Thoracic aorta (tissue), 2 donors: ENCODE measurements around the gene ARHGDIG. TPM values are rescaled to one million over a fixed set of nuclear protein-coding genes. Genes with fewer than 3 reads are reported as not detected.

ENCODE experiments used
- ATAC-seq: fragments of 150-250 bp; one replicate; pipeline ENCODE4 v1.8.0; 2017; ENCODE audit warnings: low read depth; ENCODE audit not compliant: insufficient number of reproducible peaks, low FRiP score
- DNase-seq: peaks from one replicate; pipeline ENCODE4 v3.0.0-alpha.2; 2020; ENCODE audit warnings: low spot score
- H3K27ac ChIP-seq, 2 donors: fragments of 200-600 bp; sonication (generic); 1 replicate in 1 of 2; 2 replicates in 1 of 2; pipeline ENCODE4 v1.5.1; 2016; ENCODE audit warnings: mild to moderate bottlenecking in 2 of 2, moderate library complexity in 2 of 2
- H3K27me3 ChIP-seq: fragments of 200-600 bp; sonication (generic); replicated peaks from 2 replicates; pipeline ENCODE4 v1.6.0; 2016; ENCODE audit warnings: mild to moderate bottlenecking; ENCODE audit not compliant: insufficient read depth
- H3K36me3 ChIP-seq: fragments of 200-600 bp; sonication (generic); one replicate; pipeline ENCODE4 v1.5.1; 2016
- H3K4me1 ChIP-seq, 2 donors: fragments of 200-600 bp; sonication (generic); 1 replicate in 1 of 2; 2 replicates in 1 of 2; pipeline versions ENCODE4 v1.5.1 to v1.6.0; 2016; ENCODE audit warnings: low read depth in 2 of 2, mild to moderate bottlenecking in 1 of 2; ENCODE audit not compliant: control insufficient read depth in 1 of 2
- H3K4me3 ChIP-seq: fragments of 200-600 bp; sonication (generic); 2 replicates; pipeline ENCODE4 v1.5.1; 2016; ENCODE audit warnings: mild to moderate bottlenecking
- H3K9me3 ChIP-seq: fragments of 200-600 bp; sonication (generic); 2 replicates; pipeline ENCODE4 v1.5.1; 2016
- CTCF ChIP-seq: fragments of 200-600 bp; sonication (generic); IDR thresholded peaks from one replicate; pipeline ENCODE4 v1.5.1; 2019; ENCODE audit warnings: antibody characterized with exemption
- total RNA-seq, 2 donors: library from RNA; depleted of rRNA; stranded (reverse); fragments of >200 nt; gene quantifications; one replicate each; pipeline versions ENCODE4 v1.1.0 to v1.2.3, GENCODE V29; 2016

Gene ARHGDIG
- total RNA-seq, 2 donors from 2014 or later: not detected

- peaks cover 18% of the 10 kb centered on the region for H3K36me3 ChIP-seq
- no peak for ATAC-seq
- no peaks in the 10 kb centered on the region for H3K9me3 ChIP-seq
- no peak for TF ChIP-seq CTCF
- DNase-seq: no peak
- H3K27ac ChIP-seq: no peak overlapping the region
- no peaks in the 10 kb centered on the region for H3K27me3 ChIP-seq
- H3K4me1 ChIP-seq: no peaks in the 10 kb centered on the region
- no peak overlapping the region for H3K4me3 ChIP-seq
Measured at GRCh38 chr16:311725-312124, 31.3 kb downstream of the ARHGDIG start.

- no peak for ATAC-seq
- no peak for TF ChIP-seq CTCF
- H3K27me3 ChIP-seq: no peaks in the 10 kb centered on the region
- H3K4me1 ChIP-seq: no peaks in the 10 kb centered on the region
- H3K27ac ChIP-seq: no peak overlapping the region
- no peak overlapping the region for H3K4me3 ChIP-seq
- peaks cover 29% of the 10 kb centered on the region for H3K36me3 ChIP-seq
- no peak for DNase-seq
- no peaks in the 10 kb centered on the region for H3K9me3 ChIP-seq
Measured at GRCh38 chr16:314351-314750, 34.0 kb downstream of the ARHGDIG start.

GRCh38 chr16:314795-315299 is 34.5 kb downstream of the ARHGDIG start:
- H3K4me3 ChIP-seq: no peak overlapping the region
- DNase-seq: no peak
- no peaks in the 10 kb centered on the region for H3K9me3 ChIP-seq
- no peak overlapping the region for H3K27ac ChIP-seq
- ATAC-seq: no peak
- peaks cover 29% of the 10 kb centered on the region for H3K36me3 ChIP-seq
- no peak for TF ChIP-seq CTCF
- H3K27me3 ChIP-seq: no peaks in the 10 kb centered on the region
- H3K4me1 ChIP-seq: no peaks in the 10 kb centered on the region

GRCh38 chr16:316741-317464 is 36.5 kb downstream of the ARHGDIG start:
- no peak for ATAC-seq
- peaks cover 29% of the 10 kb centered on the region for H3K36me3 ChIP-seq

GRCh38 chr16:317583-317982 is 37.2 kb downstream of the ARHGDIG start:
- Histone ChIP-seq H3K27me3 (no peaks in the 10 kb centered on the region), H3K9me3 (no peaks in the 10 kb centered on the region), H3K4me3 (no peak overlapping the region), H3K36me3 (peaks cover 28% of the 10 kb centered on the region), H3K27ac (no peak overlapping the region), H3K4me1 (no peaks in the 10 kb centered on the region)
- ATAC-seq (no peak), DNase-seq (no peak)
- no peak for TF ChIP-seq CTCF

More at GRCh38 chr16:316741-317464, 36.5 kb downstream of the ARHGDIG start:
- Histone ChIP-seq H3K27ac (no peak overlapping the region), H3K9me3 (no peaks in the 10 kb centered on the region), H3K4me1 (no peaks in the 10 kb centered on the region), H3K27me3 (no peaks in the 10 kb centered on the region), H3K4me3 (no peak overlapping the region)
- no peak for DNase-seq
- TF ChIP-seq CTCF: no peak
